Activated naive CD8-positive, alpha-beta T cell (primary cell): ENCODE measurements around the gene MYO16.

Source experiments
- H3K27ac Mint-ChIP-seq: one replicate; pipeline ENCODE4 v1.8.0; 2021; ENCODE audit warnings: mixed read lengths
- H3K27me3 Mint-ChIP-seq: one replicate; pipeline ENCODE4 v1.8.0; 2021; ENCODE audit warnings: mixed read lengths
- H3K36me3 Mint-ChIP-seq: one replicate; pipeline ENCODE4 v1.8.0; 2021; ENCODE audit warnings: mixed read lengths
- H3K4me1 Mint-ChIP-seq: one replicate; pipeline ENCODE4 v1.8.0; 2021; ENCODE audit warnings: low read depth, mixed read lengths
- H3K4me3 Mint-ChIP-seq: one replicate; pipeline ENCODE4 v1.8.0; 2021; ENCODE audit warnings: mild to moderate bottlenecking, mixed read lengths
- H3K9me3 Mint-ChIP-seq: one replicate; pipeline ENCODE4 v1.8.0; 2021; ENCODE audit warnings: low read depth, mixed read lengths

The MYO16 gene

GRCh38 chr13:108742701-108743451 is 113.5 kb downstream of the MYO16 start:
- no peaks in the 10 kb centered on the region for H3K4me1 Mint-ChIP-seq
- peaks cover 4% of the 10 kb centered on the region for H3K27me3 Mint-ChIP-seq
- H3K27ac Mint-ChIP-seq: no peak overlapping the region
- no peaks in the 10 kb centered on the region for H3K36me3 Mint-ChIP-seq
- H3K4me3 Mint-ChIP-seq: no peak overlapping the region
- H3K9me3 Mint-ChIP-seq: peaks cover 9% of the 10 kb centered on the region

- Mint-ChIP-seq H3K4me1 (no peaks in the 10 kb centered on the region), H3K4me3 (no peak overlapping the region), H3K27me3 (peaks cover 4% of the 10 kb centered on the region), H3K36me3 (no peaks in the 10 kb centered on the region), H3K9me3 (peaks cover 9% of the 10 kb centered on the region), H3K27ac (no peak overlapping the region)
These were observed 114.1 kb downstream of the MYO16 start for GRCh38 chr13:108743522-108743921.

GRCh38 chr13:108747843-108748242 is 118.4 kb downstream of the MYO16 start:
- no peak overlapping the region for H3K27ac Mint-ChIP-seq
- no peaks in the 10 kb centered on the region for H3K4me1 Mint-ChIP-seq
- no peaks in the 10 kb centered on the region for H3K36me3 Mint-ChIP-seq
- no peaks in the 10 kb centered on the region for H3K9me3 Mint-ChIP-seq
- H3K27me3 Mint-ChIP-seq: peaks cover 4% of the 10 kb centered on the region
- H3K4me3 Mint-ChIP-seq: no peak overlapping the region

GRCh38 chr13:108752276-108752675 is 122.9 kb downstream of the MYO16 start:
- H3K27ac Mint-ChIP-seq: no peak overlapping the region
- H3K9me3 Mint-ChIP-seq: no peaks in the 10 kb centered on the region
- H3K36me3 Mint-ChIP-seq: no peaks in the 10 kb centered on the region
- no peaks in the 10 kb centered on the region for H3K27me3 Mint-ChIP-seq
- no peaks in the 10 kb centered on the region for H3K4me1 Mint-ChIP-seq
- no peak overlapping the region for H3K4me3 Mint-ChIP-seq

- Mint-ChIP-seq H3K4me1 (no peaks in the 10 kb centered on the region), H3K9me3 (peaks cover 3% of the 10 kb centered on the region), H3K27me3 (no peaks in the 10 kb centered on the region), H3K36me3 (no peaks in the 10 kb centered on the region), H3K4me3 (no peak overlapping the region), H3K27ac (no peak overlapping the region)
These were observed 125.7 kb downstream of the MYO16 start for GRCh38 chr13:108755083-108755482.

GRCh38 chr13:108760129-108760528 is 130.7 kb downstream of the MYO16 start:
- Mint-ChIP-seq H3K27me3 (no peaks in the 10 kb centered on the region), H3K4me1 (no peaks in the 10 kb centered on the region), H3K9me3 (peaks cover 3% of the 10 kb centered on the region), H3K4me3 (no peak overlapping the region), H3K36me3 (no peaks in the 10 kb centered on the region), H3K27ac (no peak overlapping the region)

- no peak overlapping the region for H3K4me3 Mint-ChIP-seq
- no peak overlapping the region for H3K27ac Mint-ChIP-seq
- no peaks in the 10 kb centered on the region for H3K27me3 Mint-ChIP-seq
- peaks cover 3% of the 10 kb centered on the region for H3K9me3 Mint-ChIP-seq
- H3K4me1 Mint-ChIP-seq: no peaks in the 10 kb centered on the region
- H3K36me3 Mint-ChIP-seq: no peaks in the 10 kb centered on the region
These were observed 131.1 kb downstream of the MYO16 start for GRCh38 chr13:108760541-108760940.

GRCh38 chr13:108768035-108768434 is 138.6 kb downstream of the MYO16 start:
- Mint-ChIP-seq H3K27ac (no peak overlapping the region), H3K9me3 (no peaks in the 10 kb centered on the region), H3K4me1 (no peaks in the 10 kb centered on the region), H3K4me3 (no peak overlapping the region), H3K27me3 (peaks cover 2% of the 10 kb centered on the region), H3K36me3 (no peaks in the 10 kb centered on the region)

GRCh38 chr13:108769213-108770070 is 140.0 kb downstream of the MYO16 start:
- peaks cover 2% of the 10 kb centered on the region for H3K27me3 Mint-ChIP-seq
- H3K27ac Mint-ChIP-seq: no peak overlapping the region
- H3K4me3 Mint-ChIP-seq: no peak overlapping the region
- H3K9me3 Mint-ChIP-seq: no peaks in the 10 kb centered on the region
- no peaks in the 10 kb centered on the region for H3K36me3 Mint-ChIP-seq
- no peaks in the 10 kb centered on the region for H3K4me1 Mint-ChIP-seq

- Mint-ChIP-seq H3K27ac (no peak overlapping the region), H3K4me3 (no peak overlapping the region), H3K9me3 (no peaks in the 10 kb centered on the region), H3K36me3 (no peaks in the 10 kb centered on the region), H3K4me1 (no peaks in the 10 kb centered on the region), H3K27me3 (no peaks in the 10 kb centered on the region)
These were observed 146.2 kb downstream of the MYO16 start for GRCh38 chr13:108775597-108775996.

GRCh38 chr13:108776650-108777049 is 147.2 kb downstream of the MYO16 start:
- no peaks in the 10 kb centered on the region for H3K36me3 Mint-ChIP-seq

GRCh38 chr13:108777421-108778420 is 148.3 kb downstream of the MYO16 start:
- Mint-ChIP-seq H3K27me3 (no peaks in the 10 kb centered on the region), H3K4me1 (no peaks in the 10 kb centered on the region), H3K36me3 (no peaks in the 10 kb centered on the region), H3K27ac (no peak overlapping the region), H3K9me3 (no peaks in the 10 kb centered on the region), H3K4me3 (no peak overlapping the region)

More at GRCh38 chr13:108776650-108777049, 147.2 kb downstream of the MYO16 start:
- no peak overlapping the region for H3K4me3 Mint-ChIP-seq
- H3K27ac Mint-ChIP-seq: no peak overlapping the region
- no peaks in the 10 kb centered on the region for H3K4me1 Mint-ChIP-seq
- H3K27me3 Mint-ChIP-seq: no peaks in the 10 kb centered on the region
- H3K9me3 Mint-ChIP-seq: no peaks in the 10 kb centered on the region

- Mint-ChIP-seq H3K9me3 (no peaks in the 10 kb centered on the region), H3K27me3 (no peaks in the 10 kb centered on the region), H3K4me3 (no peak overlapping the region), H3K4me1 (no peaks in the 10 kb centered on the region), H3K36me3 (no peaks in the 10 kb centered on the region), H3K27ac (no peak overlapping the region)
These were observed 149.9 kb downstream of the MYO16 start for GRCh38 chr13:108779308-108779707.

GRCh38 chr13:108780706-108781105 is 151.3 kb downstream of the MYO16 start:
- H3K27ac Mint-ChIP-seq: no peak overlapping the region
- no peaks in the 10 kb centered on the region for H3K4me1 Mint-ChIP-seq
- H3K9me3 Mint-ChIP-seq: no peaks in the 10 kb centered on the region
- H3K27me3 Mint-ChIP-seq: no peaks in the 10 kb centered on the region
- no peak overlapping the region for H3K4me3 Mint-ChIP-seq
- no peaks in the 10 kb centered on the region for H3K36me3 Mint-ChIP-seq
